ENCODE data around the gene CLIP4.

Gene CLIP4

DNA sequence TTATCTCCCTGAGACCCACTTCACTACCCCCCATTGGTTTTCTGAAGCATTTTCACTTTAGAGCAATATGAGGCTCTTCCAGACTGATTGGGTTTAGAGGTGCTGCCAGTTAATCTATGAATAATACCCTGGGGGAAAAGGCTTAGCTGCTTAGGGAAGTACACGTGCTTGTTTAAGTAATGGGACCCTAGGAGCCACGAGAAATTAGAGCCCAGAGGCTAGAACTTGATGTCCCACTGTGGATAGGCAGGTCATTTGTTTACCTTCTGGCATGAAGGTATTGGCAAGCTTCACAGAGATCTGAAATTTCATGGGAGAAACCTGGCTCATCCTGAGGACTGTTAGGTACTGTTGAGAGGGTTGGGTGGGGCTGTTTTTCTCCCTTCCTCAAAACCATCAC lies 59.7 kb downstream of the CLIP4 start:
- Histone ChIP-seq H3K4ac (ENCODE audit: low read depth in 1 of 2, low read length in 2 of 2) (no peak overlapping the region), H3K4me3 (ENCODE audit: insufficient read depth in 1 of 2, low read depth in 1 of 2, low read length in 2 of 2) (no peak overlapping the region), H3K4me2 (ENCODE audit: low read length, poor library complexity, severe bottlenecking) (no peak overlapping the region), H3K14ac (ENCODE audit: low read length in 2 of 2) (no peak overlapping the region), H3K27me3 (ENCODE audit: control insufficient read depth in 1 of 2, insufficient read depth in 1 of 2, low read length in 2 of 2) (no peaks in the 10 kb centered on the region), H3K79me1 (replicated peaks; ENCODE audit: low read length, poor library complexity, severe bottlenecking) (peaks cover 7% of the 10 kb centered on the region), H3K9ac (ENCODE audit: low read length) (no peak overlapping the region), H3K23ac (ENCODE audit: low read length in 2 of 2) (no peak overlapping the region), H2BK120ac (ENCODE audit: low read depth, low read length) (no peak overlapping the region), H2AFZ (ENCODE audit: low read depth, low read length) (no peak overlapping the region), H4K8ac (ENCODE audit: low read length) (no peak overlapping the region), H3K4me1 (ENCODE audit: control insufficient read depth, insufficient read depth, low read depth, low read length) (no peaks in the 10 kb centered on the region), H2BK5ac (ENCODE audit: low read depth, low read length, poor library complexity, severe bottlenecking) (no peak overlapping the region), H3K18ac (ENCODE audit: low read depth in 1 of 2, low read length in 2 of 2) (no peak overlapping the region), H3K9me3 (ENCODE audit: control insufficient read depth, low read length) (no peaks in the 10 kb centered on the region), H2BK12ac (ENCODE audit: low read length in 2 of 2) (no peak overlapping the region), H2BK15ac (ENCODE audit: low read depth, poor library complexity, severe bottlenecking) (no peak overlapping the region), H3K27ac (ENCODE audit: low read length, poor library complexity, severe bottlenecking) (no peak overlapping the region), H3K36me3 (ENCODE audit: control insufficient read depth in 1 of 2, insufficient read depth in 2 of 2, low read depth in 1 of 2, low read length in 2 of 2) (peaks cover 6 to 62% of the 10 kb centered on the region in 2 experiments), H4K91ac (ENCODE audit: low read length) (no peak overlapping the region), H2AK5ac (ENCODE audit: low read length, severe bottlenecking) (no peak overlapping the region)
- WGBS, result 67% methylated on average over 2 of the region's 2 CpGs
- DNase-seq, result no peak

- Histone ChIP-seq H3K27ac (ENCODE audit: low read length, poor library complexity, severe bottlenecking) (no peak overlapping the region), H3K79me1 (replicated peaks; ENCODE audit: low read length, poor library complexity, severe bottlenecking) (peaks cover 10% of the 10 kb centered on the region), H2AK5ac (ENCODE audit: low read length, severe bottlenecking) (no peak overlapping the region), H3K18ac (ENCODE audit: low read depth in 1 of 2, low read length in 2 of 2) (no peak overlapping the region), H3K4me2 (ENCODE audit: low read length, poor library complexity, severe bottlenecking) (no peak overlapping the region), H2BK120ac (ENCODE audit: low read depth, low read length) (no peak overlapping the region), H2AFZ (ENCODE audit: low read depth, low read length) (no peak overlapping the region), H4K8ac (ENCODE audit: low read length) (no peak overlapping the region), H3K4me3 (ENCODE audit: insufficient read depth in 1 of 2, low read depth in 1 of 2, low read length in 2 of 2) (no peak overlapping the region), H2BK5ac (ENCODE audit: low read depth, low read length, poor library complexity, severe bottlenecking) (no peak overlapping the region), H3K27me3 (ENCODE audit: control insufficient read depth in 1 of 2, insufficient read depth in 1 of 2, low read length in 2 of 2) (no peaks in the 10 kb centered on the region), H3K36me3 (ENCODE audit: control insufficient read depth in 1 of 2, insufficient read depth in 2 of 2, low read depth in 1 of 2, low read length in 2 of 2) (peaks cover 9 to 62% of the 10 kb centered on the region in 2 experiments), H4K91ac (ENCODE audit: low read length) (no peak overlapping the region), H3K4ac (ENCODE audit: low read depth in 1 of 2, low read length in 2 of 2) (no peak overlapping the region), H3K23ac (ENCODE audit: low read length in 2 of 2) (no peak overlapping the region), H2BK15ac (ENCODE audit: low read depth, poor library complexity, severe bottlenecking) (no peak overlapping the region), H3K4me1 (ENCODE audit: control insufficient read depth, insufficient read depth, low read depth, low read length) (peaks cover 2% of the 10 kb centered on the region), H3K14ac (ENCODE audit: low read length in 2 of 2) (no peak overlapping the region), H2BK12ac (ENCODE audit: low read length in 2 of 2) (no peak overlapping the region), H3K9me3 (ENCODE audit: control insufficient read depth, low read length) (no peaks in the 10 kb centered on the region), H3K9ac (ENCODE audit: low read length) (no peak overlapping the region)
- DNase-seq, result no peak
- WGBS, result 95% methylated on average over 1 of the region's 3 CpGs
These were observed 60.1 kb downstream of the CLIP4 start for GRCh38 chr2:29175338-29175737.

DNA sequence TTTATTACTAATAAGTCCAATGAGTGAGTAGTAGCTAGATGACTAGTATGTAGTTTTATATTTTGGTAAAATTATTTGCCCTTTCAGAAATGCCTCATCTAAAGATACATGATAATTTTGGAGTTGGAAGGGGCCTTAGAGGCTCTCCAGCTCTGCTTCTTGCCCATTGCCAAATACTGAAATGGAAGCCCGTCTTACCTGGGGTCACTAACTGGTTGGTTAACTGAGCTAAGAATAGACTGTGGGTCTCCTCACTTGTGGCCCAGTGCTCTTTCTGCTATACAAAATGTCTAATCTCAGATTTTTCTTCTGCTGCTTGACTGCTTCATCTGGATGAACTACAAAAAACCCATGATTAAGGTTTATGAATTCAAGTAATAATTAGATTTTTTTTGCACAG lies 67.1 kb downstream of the CLIP4 start:
- Histone ChIP-seq H3K9me3 (ENCODE audit: control insufficient read depth, low read length) (peaks cover 2% of the 10 kb centered on the region), H3K18ac (ENCODE audit: low read depth in 1 of 2, low read length in 2 of 2) (no peak overlapping the region), H4K8ac (ENCODE audit: low read length) (no peak overlapping the region), H3K23ac (ENCODE audit: low read length in 2 of 2) (no peak overlapping the region), H2AFZ (ENCODE audit: low read depth, low read length) (no peak overlapping the region), H3K9ac (ENCODE audit: low read length) (no peak overlapping the region), H3K4ac (ENCODE audit: low read depth in 1 of 2, low read length in 2 of 2) (no peak overlapping the region), H4K91ac (ENCODE audit: low read length) (no peak overlapping the region), H3K4me2 (ENCODE audit: low read length, poor library complexity, severe bottlenecking) (no peak overlapping the region), H2BK5ac (ENCODE audit: low read depth, low read length, poor library complexity, severe bottlenecking) (no peak overlapping the region), H3K79me1 (replicated peaks; ENCODE audit: low read length, poor library complexity, severe bottlenecking) (peaks cover 4% of the 10 kb centered on the region), H3K4me3 (ENCODE audit: insufficient read depth in 1 of 2, low read depth in 1 of 2, low read length in 2 of 2) (no peak overlapping the region), H3K27ac (ENCODE audit: low read length, poor library complexity, severe bottlenecking) (no peak overlapping the region), H2AK5ac (ENCODE audit: low read length, severe bottlenecking) (no peak overlapping the region), H3K4me1 (ENCODE audit: control insufficient read depth, insufficient read depth, low read depth, low read length) (peaks cover 2% of the 10 kb centered on the region), H3K36me3 (ENCODE audit: control insufficient read depth in 1 of 2, insufficient read depth in 2 of 2, low read depth in 1 of 2, low read length in 2 of 2) (peaks cover 10 to 74% of the 10 kb centered on the region in 2 experiments), H3K14ac (ENCODE audit: low read length in 2 of 2) (no peak overlapping the region), H2BK12ac (ENCODE audit: low read length in 2 of 2) (no peak overlapping the region), H3K27me3 (ENCODE audit: control insufficient read depth in 1 of 2, insufficient read depth in 1 of 2, low read length in 2 of 2) (no peaks in the 10 kb centered on the region), H2BK120ac (ENCODE audit: low read depth, low read length) (no peak overlapping the region), H2BK15ac (ENCODE audit: low read depth, poor library complexity, severe bottlenecking) (no peak overlapping the region)
- WGBS, result 100% methylated on average over 1 of the region's 1 CpG
- no peak for DNase-seq

DNA sequence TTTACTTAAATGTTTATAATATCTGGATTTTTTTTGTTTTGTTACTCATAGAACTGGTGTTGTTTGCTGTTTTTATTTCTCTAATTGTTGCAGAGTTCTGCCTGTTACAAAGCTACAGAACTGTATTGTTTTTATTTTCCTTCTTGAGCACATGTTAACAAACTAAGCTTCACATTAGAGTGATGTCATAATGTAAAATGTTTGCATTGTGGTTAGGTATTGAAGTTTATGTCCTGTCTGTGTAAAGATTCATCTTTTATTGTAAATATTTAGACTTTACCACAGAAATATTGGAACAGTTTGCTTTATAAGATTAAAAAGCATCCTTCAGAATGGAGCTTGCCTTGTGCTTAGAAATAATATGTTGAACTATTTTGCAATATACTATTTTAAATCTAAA lies 67.7 kb downstream of the CLIP4 start:
- Histone ChIP-seq H3K27me3 (ENCODE audit: control insufficient read depth in 1 of 2, insufficient read depth in 1 of 2, low read length in 2 of 2) (no peaks in the 10 kb centered on the region), H2AFZ (ENCODE audit: low read depth, low read length) (no peak overlapping the region), H3K9me3 (ENCODE audit: control insufficient read depth, low read length) (peaks cover 2% of the 10 kb centered on the region), H3K23ac (ENCODE audit: low read length in 2 of 2) (no peak overlapping the region), H3K27ac (ENCODE audit: low read length, poor library complexity, severe bottlenecking) (no peak overlapping the region), H2AK5ac (ENCODE audit: low read length, severe bottlenecking) (no peak overlapping the region), H3K4me3 (ENCODE audit: insufficient read depth in 1 of 2, low read depth in 1 of 2, low read length in 2 of 2) (no peak overlapping the region), H3K4me1 (ENCODE audit: control insufficient read depth, insufficient read depth, low read depth, low read length) (peaks cover 2% of the 10 kb centered on the region), H2BK12ac (ENCODE audit: low read length in 2 of 2) (no peak overlapping the region), H3K14ac (ENCODE audit: low read length in 2 of 2) (no peak overlapping the region), H3K4ac (ENCODE audit: low read depth in 1 of 2, low read length in 2 of 2) (no peak overlapping the region), H3K18ac (ENCODE audit: low read depth in 1 of 2, low read length in 2 of 2) (no peak overlapping the region), H2BK120ac (ENCODE audit: low read depth, low read length) (no peak overlapping the region), H2BK5ac (ENCODE audit: low read depth, low read length, poor library complexity, severe bottlenecking) (no peak overlapping the region), H4K8ac (ENCODE audit: low read length) (no peak overlapping the region), H3K79me1 (replicated peaks; ENCODE audit: low read length, poor library complexity, severe bottlenecking) (peaks cover 4% of the 10 kb centered on the region), H3K4me2 (ENCODE audit: low read length, poor library complexity, severe bottlenecking) (no peak overlapping the region), H2BK15ac (ENCODE audit: low read depth, poor library complexity, severe bottlenecking) (no peak overlapping the region), H3K9ac (ENCODE audit: low read length) (no peak overlapping the region), H3K36me3 (ENCODE audit: control insufficient read depth in 1 of 2, insufficient read depth in 2 of 2, low read depth in 1 of 2, low read length in 2 of 2) (peaks cover 13 to 75% of the 10 kb centered on the region in 2 experiments), H4K91ac (ENCODE audit: low read length) (no peak overlapping the region)
- DNase-seq, result peak; percentile 13
